Activated CD4-positive, CD25-positive, alpha-beta regulatory T cell treated with anti-CD3 and anti-CD28 coated beads, Interleukin-2, amount 50 U/mL, for 72 hours (primary cell): Measurements from ENCODE around the gene FALEC.
A peak's percentile ranks its signal among the peaks of the same experiment; 100 is the strongest.
"Not testable (repeated sequence)": the region's sequence is repeated elsewhere in the genome, so short reads cannot be mapped to it uniquely, and the experiment has no call there.

Experiments
- DNase-seq: peaks from one replicate; pipeline ENCODE4 v3.0.0; 2021

Gene FALEC

GRCh38 chr1:150576794-150577556 lies 61.4 kb downstream of the FALEC start:
- no peak for DNase-seq

- no peak for DNase-seq
Measured at GRCh38 chr1:150577557-150578271, 62.2 kb downstream of the FALEC start.

GRCh38 chr1:150578272-150579109 lies 62.9 kb downstream of the FALEC start:
- DNase-seq, result peak; percentile 50

- peak; percentile 83 for DNase-seq
Measured at GRCh38 chr1:150579110-150579944, 63.8 kb downstream of the FALEC start, which contains the start of gene MCL1. TSS of gene MCL1 (minus strand) at chr1:150579610. CDS start at chr1:150579530, 80 bp downstream.

- DNase-seq, result no peak
Measured at GRCh38 chr1:150579945-150580642, 64.5 kb downstream of the FALEC start.

GRCh38 chr1:150580966-150581365 lies 65.4 kb downstream of the FALEC start:
- not testable (repeated sequence) for DNase-seq

GRCh38 chr1:150581437-150581836 lies 65.9 kb downstream of the FALEC start:
- not testable (repeated sequence) for DNase-seq

GRCh38 chr1:150581962-150582361 lies 66.4 kb downstream of the FALEC start:
- DNase-seq, result not testable (repeated sequence)

- DNase-seq, result no peak
Measured at GRCh38 chr1:150582371-150582770, 66.8 kb downstream of the FALEC start.
